SU-DHL-6 (cell line): Measurements from ENCODE around the gene SDC4.

Source experiments
- H2AFZ ChIP-seq: fragments of 200-600 bp; sonication (generic); 2 replicates; pipeline ENCODE4 v1.6.1; 2014; ENCODE audit warnings: low read depth, mild to moderate bottlenecking, moderate library complexity, mixed read lengths, antibody characterized with exemption, low read length; ENCODE audit not compliant: severe bottlenecking
- H3F3A ChIP-seq: fragments of 200-600 bp; shearing (Covaris generic); 2 replicates; pipeline ENCODE4 v1.6.0; 2016; ENCODE audit warnings: antibody characterized with exemption, mild to moderate bottlenecking; ENCODE audit not compliant: insufficient read depth
- H3K27ac ChIP-seq: fragments of 200-600 bp; sonication (generic); 2 replicates; pipeline ENCODE4 v1.5.1; 2016; ENCODE audit warnings: low read depth, mild to moderate bottlenecking, low read length, moderate library complexity, mixed read lengths
- H3K27me3 ChIP-seq: fragments of 200-600 bp; sonication (generic), shearing (Covaris generic); 2 replicates; pipeline ENCODE4 v1.6.0; 2014; ENCODE audit warnings: mild to moderate bottlenecking, low read length
- H3K36me3 ChIP-seq: fragments of 200-600 bp; sonication (generic); 2 replicates; pipeline ENCODE4 v1.6.1; 2014; ENCODE audit warnings: mild to moderate bottlenecking, low read length, mixed read lengths
- H3K4me2 ChIP-seq: fragments of 300-600, 200-600 bp; shearing (Covaris generic), sonication (generic); 2 replicates; pipeline ENCODE4 v1.6.0; 2014; ENCODE audit warnings: low read length, low read depth, mild to moderate bottlenecking; ENCODE audit not compliant: poor library complexity, severe bottlenecking
- H3K4me3 ChIP-seq: fragments of 200-600 bp; sonication (generic); 2 replicates; pipeline ENCODE4 v1.5.1; 2014; ENCODE audit warnings: antibody characterized with exemption, low read length, mild to moderate bottlenecking, mixed read lengths; ENCODE audit not compliant: insufficient read depth, poor library complexity, severe bottlenecking
- H3K79me2 ChIP-seq: fragments of 200-600 bp; sonication (generic); 2 replicates; pipeline ENCODE4 v1.6.1; 2014; ENCODE audit warnings: mild to moderate bottlenecking, low read length, moderate library complexity; ENCODE audit not compliant: insufficient read depth
- H3K9ac ChIP-seq: fragments of 200-600 bp; sonication (generic); 2 replicates; pipeline ENCODE4 v1.7.0; 2014; ENCODE audit warnings: mild to moderate bottlenecking, low read length
- H3K9me2 ChIP-seq: fragments of 200-600 bp; sonication (generic); replicated peaks from 2 replicates; pipeline ENCODE4 v1.6.1; 2014; ENCODE audit warnings: low read length; ENCODE audit not compliant: insufficient read depth
- H3K9me3 ChIP-seq: fragments of 200-600 bp; sonication (generic); 2 replicates; pipeline ENCODE4 v1.6.1; 2014; ENCODE audit warnings: low read length, mixed read lengths; ENCODE audit not compliant: insufficient read depth
- H4K20me1 ChIP-seq: fragments of 200-600 bp; sonication (generic); 2 replicates; pipeline ENCODE4 v1.6.1; 2014; ENCODE audit warnings: low read depth, mild to moderate bottlenecking, antibody characterized with exemption, low read length, moderate library complexity, mixed read lengths
- EZH2phosphoT487 ChIP-seq: fragments of 200-600 bp; sonication (generic), shearing (Covaris generic); conservative IDR thresholded peaks from 2 replicates; pipeline ENCODE4 v1.6.1; 2018; ENCODE audit warnings: mild to moderate bottlenecking, antibody characterized with exemption, low read length, moderate library complexity, mixed read lengths
- TF ChIP-seq, protein P1 (sequence below): fragments of 200-600 bp; sonication (generic); IDR thresholded peaks from one replicate; pipeline ENCODE4 v1.5.1; 2017; ENCODE audit warnings: antibody characterized with exemption, mild to moderate bottlenecking, low read length, moderate library complexity; ENCODE audit not compliant: insufficient read depth, poor library complexity, severe bottlenecking

Gene SDC4

DNA sequence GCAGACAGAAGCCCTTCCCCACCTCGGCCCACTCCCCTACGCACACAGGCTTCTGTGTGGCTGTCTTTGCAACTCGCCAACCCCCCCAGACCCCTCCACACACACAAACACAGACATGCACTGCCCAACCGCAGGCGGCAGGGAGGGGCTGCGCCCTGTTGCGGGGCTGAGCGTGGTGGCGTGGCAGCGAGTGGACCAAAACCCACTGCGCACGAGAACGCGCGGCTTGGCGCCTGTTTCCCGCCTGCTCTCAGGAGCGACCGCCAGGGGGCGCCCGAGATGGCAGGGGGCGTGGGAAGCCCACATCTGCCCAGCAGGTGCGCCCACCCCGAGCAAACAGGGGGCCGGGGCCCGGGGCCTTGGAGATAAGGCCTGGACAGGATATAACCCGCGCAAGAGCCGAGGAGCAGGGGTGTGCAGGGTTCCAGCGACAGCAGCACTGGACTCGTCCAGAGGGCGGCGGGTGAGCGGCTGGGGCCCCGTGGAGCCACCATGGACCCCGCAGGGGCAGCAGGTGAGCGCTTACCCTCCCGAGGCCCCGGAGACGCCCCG lies 41.7 kb downstream of the SDC4 start, which contains the start of gene RBPJL:
RBPJL (plus strand) TSS at position 410 of the 552 bp plus-strand sequence; CDS start at position 493, 83 bp downstream.
- no peaks in the 10 kb centered on the region for H3K9me2 ChIP-seq
- TF ChIP-seq EZH2phosphoT487, result no peak
- TF ChIP-seq, protein P1, sequence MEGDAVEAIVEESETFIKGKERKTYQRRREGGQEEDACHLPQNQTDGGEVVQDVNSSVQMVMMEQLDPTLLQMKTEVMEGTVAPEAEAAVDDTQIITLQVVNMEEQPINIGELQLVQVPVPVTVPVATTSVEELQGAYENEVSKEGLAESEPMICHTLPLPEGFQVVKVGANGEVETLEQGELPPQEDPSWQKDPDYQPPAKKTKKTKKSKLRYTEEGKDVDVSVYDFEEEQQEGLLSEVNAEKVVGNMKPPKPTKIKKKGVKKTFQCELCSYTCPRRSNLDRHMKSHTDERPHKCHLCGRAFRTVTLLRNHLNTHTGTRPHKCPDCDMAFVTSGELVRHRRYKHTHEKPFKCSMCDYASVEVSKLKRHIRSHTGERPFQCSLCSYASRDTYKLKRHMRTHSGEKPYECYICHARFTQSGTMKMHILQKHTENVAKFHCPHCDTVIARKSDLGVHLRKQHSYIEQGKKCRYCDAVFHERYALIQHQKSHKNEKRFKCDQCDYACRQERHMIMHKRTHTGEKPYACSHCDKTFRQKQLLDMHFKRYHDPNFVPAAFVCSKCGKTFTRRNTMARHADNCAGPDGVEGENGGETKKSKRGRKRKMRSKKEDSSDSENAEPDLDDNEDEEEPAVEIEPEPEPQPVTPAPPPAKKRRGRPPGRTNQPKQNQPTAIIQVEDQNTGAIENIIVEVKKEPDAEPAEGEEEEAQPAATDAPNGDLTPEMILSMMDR, result peak; percentile 90
- H3F3A ChIP-seq, result no peaks in the 10 kb centered on the region
- no peak within 1 kb of the TSS for H2AFZ ChIP-seq
- H3K36me3 ChIP-seq, result no peaks in the 10 kb centered on the region
- no peaks in the 10 kb centered on the region for H3K79me2 ChIP-seq
- H3K9ac ChIP-seq, result no peak within 1 kb of the TSS
- no peak within 1 kb of the TSS for H3K4me2 ChIP-seq
- no peak within 1 kb of the TSS for H3K4me3 ChIP-seq
- no peaks in the 10 kb centered on the region for H3K9me3 ChIP-seq
- H3K27me3 ChIP-seq, result no peaks in the 10 kb centered on the region
- H4K20me1 ChIP-seq, result no peaks in the 10 kb centered on the region
- no peak within 1 kb of the TSS for H3K27ac ChIP-seq

DNA sequence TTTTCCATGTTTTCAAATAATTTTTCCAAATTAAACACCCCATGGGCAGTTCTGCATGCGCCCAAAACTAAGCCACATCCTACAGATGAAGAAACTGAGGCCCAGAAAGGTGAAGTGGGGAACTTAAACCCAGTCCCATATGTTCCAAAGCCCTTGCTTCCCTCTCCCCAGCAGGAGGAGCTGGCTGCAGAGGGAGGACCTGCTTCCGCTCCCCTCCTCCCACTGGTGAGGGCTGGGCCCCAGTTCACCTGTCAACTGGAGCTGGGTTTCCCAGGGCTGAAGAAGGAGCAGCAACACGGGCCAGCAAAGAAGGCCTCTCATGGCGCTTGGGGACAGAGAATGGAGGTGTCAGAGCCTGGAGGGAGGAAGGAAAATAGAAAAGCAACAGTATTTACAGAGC lies 43.0 kb downstream of the SDC4 start:
- H3K4me2 ChIP-seq, result no peak overlapping the region
- TF ChIP-seq, protein P1, result no peak
- TF ChIP-seq EZH2phosphoT487, result no peak

DNA sequence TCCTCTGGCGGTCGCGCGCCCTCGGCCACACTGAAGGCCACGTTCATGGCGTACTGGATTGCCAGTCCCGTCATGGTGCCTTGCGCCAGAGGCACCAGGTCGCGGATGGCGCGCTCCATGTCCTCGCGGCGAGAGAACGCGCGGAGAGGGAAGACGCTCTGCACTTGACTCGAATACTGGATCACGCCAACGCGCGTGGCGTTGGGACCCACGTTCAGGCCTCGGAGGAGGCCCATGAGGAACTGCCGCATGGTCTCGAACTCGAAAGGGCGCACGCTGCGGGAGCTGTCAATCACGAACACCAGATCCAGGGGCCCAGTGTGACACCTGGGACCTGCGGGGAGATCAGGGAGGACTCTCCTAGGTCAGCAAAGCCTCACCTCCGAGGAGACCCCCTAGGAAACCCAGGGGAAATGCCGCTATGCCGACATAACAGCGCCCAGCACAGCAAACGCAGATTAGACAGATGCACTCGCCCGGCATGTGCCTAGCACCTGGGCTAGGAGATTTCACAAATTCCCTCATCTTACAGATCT lies 43.7 kb downstream of the SDC4 start:
- Histone ChIP-seq H3K4me2 (no peak overlapping the region), H3F3A (no peaks in the 10 kb centered on the region), H4K20me1 (no peaks in the 10 kb centered on the region), H3K9me3 (no peaks in the 10 kb centered on the region), H3K9ac (no peak overlapping the region), H3K36me3 (no peaks in the 10 kb centered on the region), H2AFZ (no peak overlapping the region), H3K9me2 (no peaks in the 10 kb centered on the region), H3K4me3 (no peak overlapping the region), H3K79me2 (no peaks in the 10 kb centered on the region), H3K27me3 (no peaks in the 10 kb centered on the region), H3K27ac (no peak overlapping the region)
- TF ChIP-seq, protein P1, result no peak
- TF ChIP-seq EZH2phosphoT487, result no peak

More for the DNA sequence above, 43.0 kb downstream of the SDC4 start:
- H3F3A ChIP-seq, result no peaks in the 10 kb centered on the region
- H3K9me3 ChIP-seq, result no peaks in the 10 kb centered on the region
- H3K9ac ChIP-seq, result no peak overlapping the region
- no peaks in the 10 kb centered on the region for H3K27me3 ChIP-seq
- no peak overlapping the region for H3K27ac ChIP-seq
- H3K36me3 ChIP-seq, result no peaks in the 10 kb centered on the region
- H4K20me1 ChIP-seq, result no peaks in the 10 kb centered on the region
- no peaks in the 10 kb centered on the region for H3K9me2 ChIP-seq
- no peak overlapping the region for H2AFZ ChIP-seq
- no peak overlapping the region for H3K4me3 ChIP-seq
- no peaks in the 10 kb centered on the region for H3K79me2 ChIP-seq
